Keratinocyte (primary cell): ENCODE data around the gene RIT2. TPM values are rescaled to one million over a fixed set of nuclear protein-coding genes. Genes with fewer than 3 reads are reported as not detected.

Source experiments
- DNase-seq: peaks from one replicate; pipeline ENCODE4 v3.0.0-alpha.2; 2011; ENCODE audit warnings: low read depth, missing footprints, low spot score
- FAIRE-seq: peaks from 2 replicates; lab custom pipeline; 2011; peaks lifted over from hg19 to GRCh38; lab: Jason Lieb, UNC
- H2AFZ ChIP-seq: 2 replicates; pipeline ENCODE4 v1.6.0; 2012; ENCODE audit warnings: low read length, control low read depth, inconsistent platforms; ENCODE audit not compliant: control insufficient read depth
- H3K27ac ChIP-seq: 2 replicates; pipeline ENCODE4 v1.5.1; 2011; ENCODE audit warnings: low read length; ENCODE audit not compliant: control insufficient read depth, insufficient read depth
- H3K27me3 ChIP-seq: 3 replicates; pipeline ENCODE4 v1.6.0; 2011; ENCODE audit warnings: low read length; ENCODE audit not compliant: control insufficient read depth, insufficient read depth; ENCODE audit errors: extremely low read depth
- H3K36me3 ChIP-seq, 2 experiments: 2 replicates in 1 of 2; 3 replicates in 1 of 2; pipeline ENCODE4 v1.5.1; 2011; ENCODE audit warnings: low read length in 2 of 2, mild to moderate bottlenecking in 1 of 2; ENCODE audit not compliant: control insufficient read depth in 2 of 2, insufficient read depth in 2 of 2; ENCODE audit errors: extremely low read depth in 1 of 2
- H3K4me1 ChIP-seq: 3 replicates; pipeline ENCODE4 v1.5.1; 2011; ENCODE audit warnings: low read length; ENCODE audit not compliant: control insufficient read depth, insufficient read depth; ENCODE audit errors: extremely low read depth
- H3K4me2 ChIP-seq: 3 replicates; pipeline ENCODE4 v1.6.0; 2011; ENCODE audit warnings: low read depth, low read length; ENCODE audit not compliant: control insufficient read depth, insufficient read depth; ENCODE audit errors: extremely low read depth
- H3K4me3 ChIP-seq, 3 experiments: fragments of 200-600 bp in 1 of 3; sonication (generic) in 1 of 3; 2 replicates in 2 of 3; 3 replicates in 1 of 3; pipeline ENCODE4 v1.5.1; 2011 to 2016; ENCODE audit warnings: low read length in 3 of 3, mild to moderate bottlenecking in 3 of 3, control low read depth in 2 of 3, inconsistent platforms in 1 of 3, low read depth in 1 of 3, mixed read lengths in 1 of 3, mixed run types in 1 of 3, moderate library complexity in 1 of 3; ENCODE audit not compliant: control insufficient read depth in 2 of 3, insufficient read depth in 2 of 3; ENCODE audit errors: extremely low read depth in 1 of 3
- H3K79me2 ChIP-seq: 2 replicates; pipeline ENCODE4 v1.6.0; 2012; ENCODE audit warnings: low read length; ENCODE audit not compliant: control insufficient read depth, insufficient read depth
- H3K9ac ChIP-seq: 3 replicates; pipeline ENCODE4 v1.6.0; 2011; ENCODE audit warnings: low read length; ENCODE audit not compliant: control insufficient read depth, insufficient read depth; ENCODE audit errors: extremely low read depth
- H3K9me1 ChIP-seq: 3 replicates; pipeline ENCODE4 v1.6.0; 2011; ENCODE audit warnings: low read length; ENCODE audit not compliant: control insufficient read depth, insufficient read depth; ENCODE audit errors: extremely low read depth
- H3K9me3 ChIP-seq: 2 replicates; pipeline ENCODE4 v1.5.1; 2012; ENCODE audit warnings: low read depth, low read length; ENCODE audit not compliant: control insufficient read depth
- H4K20me1 ChIP-seq: 3 replicates; pipeline ENCODE4 v1.6.0; 2011; ENCODE audit warnings: low read length; ENCODE audit not compliant: control insufficient read depth, insufficient read depth; ENCODE audit errors: extremely low read depth
- CTCF ChIP-seq, 3 experiments: IDR thresholded peaks in 1 of 3; conservative IDR thresholded peaks in 1 of 3; optimal IDR thresholded peaks in 1 of 3; 2 replicates in 2 of 3; 3 replicates in 1 of 3; pipeline versions ENCODE3 to v1.5.1; 2011; ENCODE audit warnings: low read length in 3 of 3, mild to moderate bottlenecking in 3 of 3, moderate library complexity in 2 of 3, control low read depth in 1 of 3, inconsistent platforms in 1 of 3; ENCODE audit not compliant: insufficient read depth in 2 of 3; ENCODE audit errors: extremely low read depth in 1 of 3
- EZH2 ChIP-seq: IDR thresholded peaks from one replicate; pipeline ENCODE4 v1.6.1; 2012; ENCODE audit warnings: inconsistent platforms, mild to moderate bottlenecking, low read length, moderate library complexity
- dilution Hi-C: fragments of 300-500 bp; cut with MboI; formaldehyde crosslinking; loops from one replicate; pipeline ENCODE4 v1.7.0; 2020; ENCODE audit warnings: low sequenced_read_pairs; ENCODE audit not compliant: extremely low pct_ligation_motif_present
- polyA plus RNA-seq, 5 experiments: library from polyadenylated mRNA; depleted of rRNA in 3 of 5; stranded (reverse) in 3 of 5; stranded (forward) in 1 of 5; unstranded in 1 of 5; fragments of >200 nt; gene quantifications; 1 replicate in 1 of 5; 2 replicates in 3 of 5; 3 replicates in 1 of 5; pipeline versions ENCODE4 v1.2.1 to v1.2.3, GENCODE V29; 2011 to 2012; ENCODE audit warnings: missing spikeins in 2 of 5, low read depth in 1 of 5, low replicate concordance in 1 of 5

Gene RIT2
- polyA plus RNA-seq, 1 donor (not counting 4 experiments of a cell fraction or from before 2014, with no cell fraction given) = not detected

DNA sequence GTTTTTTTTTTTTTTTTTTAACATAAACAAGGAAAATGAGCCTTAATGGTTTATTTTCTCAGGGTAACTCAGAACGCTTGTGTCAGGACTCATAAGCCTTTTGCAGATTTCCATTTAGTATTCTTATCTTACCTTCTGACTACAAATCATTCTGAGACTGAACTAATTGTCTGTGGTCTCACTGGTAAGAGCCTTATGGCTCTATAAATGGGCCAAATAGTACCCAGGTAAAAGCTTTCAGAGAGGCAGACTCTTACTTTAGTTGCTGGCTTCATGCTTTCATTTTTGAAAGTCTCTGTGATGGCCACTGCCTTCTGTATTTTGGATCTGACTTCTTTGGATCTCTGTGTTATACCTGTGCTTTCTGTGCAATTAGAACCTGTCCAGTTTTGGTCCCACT lies 403.4 kb downstream of the RIT2 start:
- H2AFZ ChIP-seq = no peak overlapping the region
- TF ChIP-seq CTCF (optimal IDR thresholded peaks at IDR 0.05 in 1 of 3, IDR thresholded peaks at IDR 0.05 in 1 of 3, conservative IDR thresholded peaks at IDR 0.05 in 1 of 3; ENCODE audit: extremely low read depth in 1 of 3, insufficient read depth in 2 of 3, low read length in 3 of 3) = no peak
- no peak for TF ChIP-seq EZH2
- dilution Hi-C loops = no loop called here

DNA sequence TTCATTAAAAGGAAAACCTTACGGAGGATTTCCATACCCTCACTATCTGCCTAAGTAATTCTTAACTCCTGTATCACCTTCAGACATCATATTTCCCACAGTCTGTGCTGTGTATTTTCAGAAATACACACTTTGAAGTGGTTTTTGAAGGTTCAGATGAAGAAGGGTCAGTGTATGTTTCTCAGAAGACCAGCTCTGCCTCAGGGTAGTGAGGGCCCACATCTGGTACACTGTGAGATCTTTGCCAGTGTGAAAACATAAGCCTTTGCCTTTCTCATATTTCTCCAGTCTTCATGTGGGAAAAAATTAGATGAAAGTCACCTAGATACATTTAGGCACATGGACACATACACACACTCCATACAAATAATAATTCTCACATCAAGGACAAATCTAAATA lies 408.4 kb downstream of the RIT2 start:
- H3K9ac ChIP-seq = no peak overlapping the region
- H3K27me3 ChIP-seq = no peaks in the 10 kb centered on the region
- H2AFZ ChIP-seq = peak overlapping the region; percentile 57
- H3K36me3 ChIP-seq = no peaks in the 10 kb centered on the region
- no peak for TF ChIP-seq EZH2
- TF ChIP-seq CTCF (optimal IDR thresholded peaks at IDR 0.05 in 1 of 3, IDR thresholded peaks at IDR 0.05 in 1 of 3, conservative IDR thresholded peaks at IDR 0.05 in 1 of 3; ENCODE audit: extremely low read depth in 1 of 3, insufficient read depth in 2 of 3, low read length in 3 of 3) = no peak
- FAIRE-seq (no peak), DNase-seq (no peak)
- H3K27ac ChIP-seq = peak overlapping the region; percentile 24
- H3K9me1 ChIP-seq = no peaks in the 10 kb centered on the region
- peaks cover 7% of the 10 kb centered on the region for H3K4me1 ChIP-seq
- H3K9me3 ChIP-seq = no peaks in the 10 kb centered on the region
- no peaks in the 10 kb centered on the region for H3K79me2 ChIP-seq
- no peak overlapping the region for H3K4me3 ChIP-seq
- peak overlapping the region; percentile 59 for H3K4me2 ChIP-seq
- dilution Hi-C loops = no loop called here
- no peaks in the 10 kb centered on the region for H4K20me1 ChIP-seq

More for the DNA sequence above, 403.4 kb downstream of the RIT2 start:
- no peak overlapping the region for H3K4me3 ChIP-seq
- no peaks in the 10 kb centered on the region for H3K9me3 ChIP-seq
- H3K27me3 ChIP-seq = no peaks in the 10 kb centered on the region
- no peak overlapping the region for H3K9ac ChIP-seq
- H3K4me1 ChIP-seq = peaks cover 1% of the 10 kb centered on the region
- no peak overlapping the region for H3K4me2 ChIP-seq
- FAIRE-seq = no peak
- H4K20me1 ChIP-seq = no peaks in the 10 kb centered on the region
- H3K36me3 ChIP-seq = no peaks in the 10 kb centered on the region
- H3K27ac ChIP-seq = no peak overlapping the region
- no peaks in the 10 kb centered on the region for H3K9me1 ChIP-seq
- DNase-seq = no peak
- H3K79me2 ChIP-seq = no peaks in the 10 kb centered on the region
